T-helper 2 cell treated with Interferon-gamma antibody and Interleukin-4, amounts not matched to agents 5 μg/mL and 100 μg/mL, for 36 hours (primary cell): ENCODE data around the gene PAQR4.

Source experiments
- DNase-seq: peaks from one replicate; pipeline ENCODE4 v3.0.0; 2021; ENCODE audit warnings: low spot score
- H3K27ac Mint-ChIP-seq: one replicate; pipeline ENCODE4 v1.8.0; 2021; ENCODE audit warnings: mild to moderate bottlenecking, mixed read lengths
- H3K27me3 Mint-ChIP-seq: one replicate; pipeline ENCODE4 v1.8.0; 2021; ENCODE audit warnings: low read depth, mixed read lengths
- H3K36me3 Mint-ChIP-seq: one replicate; pipeline ENCODE4 v1.8.0; 2021; ENCODE audit warnings: low read depth, mixed read lengths
- H3K4me1 Mint-ChIP-seq: one replicate; pipeline ENCODE4 v1.8.0; 2021; ENCODE audit warnings: low read depth, mixed read lengths
- H3K4me3 Mint-ChIP-seq: one replicate; pipeline ENCODE4 v1.8.0; 2022; ENCODE audit warnings: mild to moderate bottlenecking, moderate library complexity, mixed read lengths
- H3K9me3 Mint-ChIP-seq: one replicate; pipeline ENCODE4 v1.8.0; 2021; ENCODE audit warnings: mixed read lengths

PAQR4 gene

GRCh38 chr16:2964475-2965336, 4.4 kb upstream of the PAQR4 start:
- H3K27me3 Mint-ChIP-seq = peaks cover 37% of the 10 kb centered on the region
- peaks cover 8% of the 10 kb centered on the region for H3K4me1 Mint-ChIP-seq
- H3K27ac Mint-ChIP-seq = no peak overlapping the region
- peak overlapping the region; percentile 67 for H3K4me3 Mint-ChIP-seq
- H3K36me3 Mint-ChIP-seq = no peaks in the 10 kb centered on the region
- DNase-seq = peak; percentile 72
- no peaks in the 10 kb centered on the region for H3K9me3 Mint-ChIP-seq

- peaks cover 17% of the 10 kb centered on the region for H3K4me1 Mint-ChIP-seq
- no peak overlapping the region for H3K4me3 Mint-ChIP-seq
- no peaks in the 10 kb centered on the region for H3K9me3 Mint-ChIP-seq
- DNase-seq = no peak
- H3K27ac Mint-ChIP-seq = no peak overlapping the region
- H3K36me3 Mint-ChIP-seq = peaks cover 4% of the 10 kb centered on the region
- peaks cover 35% of the 10 kb centered on the region for H3K27me3 Mint-ChIP-seq
Measured at GRCh38 chr16:2966043-2966807, 2.9 kb upstream of the PAQR4 start.

- Mint-ChIP-seq H3K27ac (no peak overlapping the region), H3K4me3 (no peak overlapping the region), H3K4me1 (peaks cover 17% of the 10 kb centered on the region), H3K27me3 (peaks cover 34% of the 10 kb centered on the region), H3K36me3 (peaks cover 4% of the 10 kb centered on the region), H3K9me3 (no peaks in the 10 kb centered on the region)
- no peak for DNase-seq
Measured at GRCh38 chr16:2966808-2967191, 2.3 kb upstream of the PAQR4 start.

GRCh38 chr16:2967211-2967631, 1.9 kb upstream of the PAQR4 start:
- H3K27me3 Mint-ChIP-seq = peaks cover 30% of the 10 kb centered on the region

GRCh38 chr16:2967721-2968161, 1.4 kb upstream of the PAQR4 start:
- Mint-ChIP-seq H3K36me3 (peaks cover 13% of the 10 kb centered on the region), H3K4me3 (peak overlapping the region; percentile 72), H3K27me3 (peaks cover 27% of the 10 kb centered on the region), H3K9me3 (no peaks in the 10 kb centered on the region), H3K4me1 (peaks cover 17% of the 10 kb centered on the region), H3K27ac (no peak overlapping the region)
- no peak for DNase-seq

More at GRCh38 chr16:2967211-2967631, 1.9 kb upstream of the PAQR4 start:
- DNase-seq = no peak
- H3K4me1 Mint-ChIP-seq = peaks cover 17% of the 10 kb centered on the region
- peaks cover 8% of the 10 kb centered on the region for H3K36me3 Mint-ChIP-seq
- H3K9me3 Mint-ChIP-seq = no peaks in the 10 kb centered on the region
- H3K4me3 Mint-ChIP-seq = no peak overlapping the region
- no peak overlapping the region for H3K27ac Mint-ChIP-seq

GRCh38 chr16:2968368-2968737, 795 bp upstream of the PAQR4 start:
- Mint-ChIP-seq H3K27ac (peak overlapping the region; percentile 47), H3K4me1 (peaks cover 17% of the 10 kb centered on the region), H3K9me3 (no peaks in the 10 kb centered on the region), H3K4me3 (peak overlapping the region; percentile 72), H3K27me3 (peaks cover 24% of the 10 kb centered on the region), H3K36me3 (peaks cover 14% of the 10 kb centered on the region)
- DNase-seq = no peak

GRCh38 chr16:2969545-2970521, 685 bp downstream of the PAQR4 start:
- peak overlapping the region; percentile 78 for H3K4me3 Mint-ChIP-seq
- H3K27me3 Mint-ChIP-seq = peaks cover 17% of the 10 kb centered on the region
- DNase-seq = peak; percentile 87
- peaks cover 14% of the 10 kb centered on the region for H3K36me3 Mint-ChIP-seq
- peak overlapping the region; percentile 72 for H3K27ac Mint-ChIP-seq
- peaks cover 15% of the 10 kb centered on the region for H3K4me1 Mint-ChIP-seq
- H3K9me3 Mint-ChIP-seq = no peaks in the 10 kb centered on the region

- H3K4me3 Mint-ChIP-seq = peak overlapping the region; percentile 78
- no peaks in the 10 kb centered on the region for H3K9me3 Mint-ChIP-seq
- peak overlapping the region; percentile 49 for H3K27ac Mint-ChIP-seq
- H3K4me1 Mint-ChIP-seq = peaks cover 15% of the 10 kb centered on the region
- peaks cover 12% of the 10 kb centered on the region for H3K27me3 Mint-ChIP-seq
- H3K36me3 Mint-ChIP-seq = peaks cover 14% of the 10 kb centered on the region
- no peak for DNase-seq
Measured at GRCh38 chr16:2970563-2970962, 1.4 kb downstream of the PAQR4 start.

- DNase-seq = no peak
- Mint-ChIP-seq H3K4me1 (peaks cover 15% of the 10 kb centered on the region), H3K27me3 (peaks cover 8% of the 10 kb centered on the region), H3K9me3 (no peaks in the 10 kb centered on the region), H3K36me3 (peaks cover 14% of the 10 kb centered on the region), H3K27ac (peak overlapping the region; percentile 49), H3K4me3 (peak overlapping the region; percentile 78)
Measured at GRCh38 chr16:2971134-2971984, 2.2 kb downstream of the PAQR4 start.

GRCh38 chr16:2971985-2972784, 3.0 kb downstream of the PAQR4 start:
- no peak for DNase-seq
- Mint-ChIP-seq H3K9me3 (no peaks in the 10 kb centered on the region), H3K4me1 (peaks cover 15% of the 10 kb centered on the region), H3K4me3 (peak overlapping the region; percentile 17), H3K36me3 (peaks cover 18% of the 10 kb centered on the region), H3K27ac (peak overlapping the region; percentile 63), H3K27me3 (peaks cover 8% of the 10 kb centered on the region)

GRCh38 chr16:2973093-2973492, 3.9 kb downstream of the PAQR4 start:
- peaks cover 23% of the 10 kb centered on the region for H3K36me3 Mint-ChIP-seq
- no peak overlapping the region for H3K27ac Mint-ChIP-seq
- H3K9me3 Mint-ChIP-seq = no peaks in the 10 kb centered on the region
- no peak overlapping the region for H3K4me3 Mint-ChIP-seq
- no peak for DNase-seq
- peaks cover 15% of the 10 kb centered on the region for H3K4me1 Mint-ChIP-seq
- peaks cover 5% of the 10 kb centered on the region for H3K27me3 Mint-ChIP-seq

- no peak for DNase-seq
- no peak overlapping the region for H3K27ac Mint-ChIP-seq
- no peak overlapping the region for H3K4me3 Mint-ChIP-seq
- no peaks in the 10 kb centered on the region for H3K9me3 Mint-ChIP-seq
- H3K27me3 Mint-ChIP-seq = no peaks in the 10 kb centered on the region
- peaks cover 23% of the 10 kb centered on the region for H3K36me3 Mint-ChIP-seq
- H3K4me1 Mint-ChIP-seq = peaks cover 9% of the 10 kb centered on the region
Measured at GRCh38 chr16:2973605-2974318, 4.6 kb downstream of the PAQR4 start.
